ENCODE measurements around the gene PADI1. TPM values are rescaled to one million over a fixed set of nuclear protein-coding genes. Genes with fewer than 3 reads are reported as not detected.

The PADI1 gene
- total RNA-seq, 1 donor, result under 0.01 TPM

GRCh38 chr1:17233675-17234320 is 28.9 kb downstream of the PADI1 start:
- Histone ChIP-seq H3K27me3 (ENCODE audit: insufficient read depth, low read length) (no peaks in the 10 kb centered on the region), H2AFZ (ENCODE audit: low read length) (no peak overlapping the region), H3K4me1 (ENCODE audit: insufficient read depth, low read length) (peaks cover 21% of the 10 kb centered on the region), H3K4me3 (ENCODE audit: insufficient read depth, low read length) (no peak overlapping the region), H3K36me3 (ENCODE audit: insufficient read depth, low read length) (no peaks in the 10 kb centered on the region), H3K9me3 (ENCODE audit: low read depth, low read length) (no peaks in the 10 kb centered on the region), H3K4me2 (ENCODE audit: insufficient read depth, low read length) (peak overlapping the region; percentile 31), H3K27ac (ENCODE audit: low read depth, low read length) (peak overlapping the region; percentile 83), H3K79me2 (ENCODE audit: insufficient read depth, low read length) (no peaks in the 10 kb centered on the region), H4K20me1 (ENCODE audit: insufficient read depth, low read length) (no peaks in the 10 kb centered on the region)
- DNase-seq (ENCODE audit: insufficient read length, low spot score, missing footprints), result peak; percentile 98
- TF ChIP-seq, protein P1, sequence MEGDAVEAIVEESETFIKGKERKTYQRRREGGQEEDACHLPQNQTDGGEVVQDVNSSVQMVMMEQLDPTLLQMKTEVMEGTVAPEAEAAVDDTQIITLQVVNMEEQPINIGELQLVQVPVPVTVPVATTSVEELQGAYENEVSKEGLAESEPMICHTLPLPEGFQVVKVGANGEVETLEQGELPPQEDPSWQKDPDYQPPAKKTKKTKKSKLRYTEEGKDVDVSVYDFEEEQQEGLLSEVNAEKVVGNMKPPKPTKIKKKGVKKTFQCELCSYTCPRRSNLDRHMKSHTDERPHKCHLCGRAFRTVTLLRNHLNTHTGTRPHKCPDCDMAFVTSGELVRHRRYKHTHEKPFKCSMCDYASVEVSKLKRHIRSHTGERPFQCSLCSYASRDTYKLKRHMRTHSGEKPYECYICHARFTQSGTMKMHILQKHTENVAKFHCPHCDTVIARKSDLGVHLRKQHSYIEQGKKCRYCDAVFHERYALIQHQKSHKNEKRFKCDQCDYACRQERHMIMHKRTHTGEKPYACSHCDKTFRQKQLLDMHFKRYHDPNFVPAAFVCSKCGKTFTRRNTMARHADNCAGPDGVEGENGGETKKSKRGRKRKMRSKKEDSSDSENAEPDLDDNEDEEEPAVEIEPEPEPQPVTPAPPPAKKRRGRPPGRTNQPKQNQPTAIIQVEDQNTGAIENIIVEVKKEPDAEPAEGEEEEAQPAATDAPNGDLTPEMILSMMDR (IDR thresholded peaks at IDR 0.05; ENCODE audit: extremely low read depth, low read depth, low read length), result no peak

GRCh38 chr1:17234405-17234804 is 29.5 kb downstream of the PADI1 start:
- H3K4me3 ChIP-seq (ENCODE audit: insufficient read depth, low read length), result no peak overlapping the region
- H3K79me2 ChIP-seq (ENCODE audit: insufficient read depth, low read length), result no peaks in the 10 kb centered on the region
- H4K20me1 ChIP-seq (ENCODE audit: insufficient read depth, low read length), result no peaks in the 10 kb centered on the region
- TF ChIP-seq, protein P1 (IDR thresholded peaks at IDR 0.05; ENCODE audit: extremely low read depth, low read depth, low read length), result no peak
- H3K4me2 ChIP-seq (ENCODE audit: insufficient read depth, low read length), result no peak overlapping the region
- H3K4me1 ChIP-seq (ENCODE audit: insufficient read depth, low read length), result peaks cover 21% of the 10 kb centered on the region
- no peaks in the 10 kb centered on the region for H3K27me3 ChIP-seq (ENCODE audit: insufficient read depth, low read length)
- no peaks in the 10 kb centered on the region for H3K9me3 ChIP-seq (ENCODE audit: low read depth, low read length)
- H3K27ac ChIP-seq (ENCODE audit: low read depth, low read length), result peak overlapping the region; percentile 83
- no peaks in the 10 kb centered on the region for H3K36me3 ChIP-seq (ENCODE audit: insufficient read depth, low read length)
- no peak overlapping the region for H2AFZ ChIP-seq (ENCODE audit: low read length)
- DNase-seq (ENCODE audit: insufficient read length, low spot score, missing footprints), result no peak

GRCh38 chr1:17235135-17235885 is 30.4 kb downstream of the PADI1 start:
- Histone ChIP-seq H3K36me3 (ENCODE audit: insufficient read depth, low read length) (no peaks in the 10 kb centered on the region), H3K9me3 (ENCODE audit: low read depth, low read length) (no peaks in the 10 kb centered on the region), H3K27ac (ENCODE audit: low read depth, low read length) (no peak overlapping the region), H2AFZ (ENCODE audit: low read length) (no peak overlapping the region), H3K4me2 (ENCODE audit: insufficient read depth, low read length) (no peak overlapping the region), H3K79me2 (ENCODE audit: insufficient read depth, low read length) (no peaks in the 10 kb centered on the region), H3K27me3 (ENCODE audit: insufficient read depth, low read length) (no peaks in the 10 kb centered on the region), H3K4me3 (ENCODE audit: insufficient read depth, low read length) (no peak overlapping the region), H4K20me1 (ENCODE audit: insufficient read depth, low read length) (no peaks in the 10 kb centered on the region), H3K4me1 (ENCODE audit: insufficient read depth, low read length) (peaks cover 21% of the 10 kb centered on the region)
- DNase-seq (ENCODE audit: insufficient read length, low spot score, missing footprints), result peak; percentile 76
- TF ChIP-seq, protein P1 (IDR thresholded peaks at IDR 0.05; ENCODE audit: extremely low read depth, low read depth, low read length), result no peak

Data from osteoblast (primary cell).